Measurements from ENCODE around the gene CCR5. TPM values are rescaled to one million over a fixed set of nuclear protein-coding genes. Genes with fewer than 3 reads are reported as not detected.

The CCR5 gene
- polyA plus RNA-seq, 3 donors = 1.2 to 3.6 (median 3.1) TPM

- Mint-ChIP-seq H3K9me3 (no peaks in the 10 kb centered on the region), H3K4me3 (peak overlapping the region; percentile 60 to 84), H3K27ac (peak overlapping the region; percentile 90 to 96 (median 92)), H3K27me3 (ENCODE audit: low read depth in 3 of 3) (no peaks in the 10 kb centered on the region), H3K4me1 (peaks cover 89% of the 10 kb centered on the region), H3K36me3 (peaks cover 50 to 51% of the 10 kb centered on the region in 2 donors)
- no peak for TF ChIP-seq CTCF (IDR thresholded peaks at IDR 0.05)
- peak overlapping the region; percentile 2 for H3K9ac ChIP-seq (ENCODE audit: insufficient read depth, low read length, poor library complexity, severe bottlenecking)
- DNase-seq = peak in 2 of 3 donors; percentile 59 to 62
- H3K4me3 ChIP-seq (replicated peaks in 1 of 3; ENCODE audit: low read depth in 2 of 3, low read length in 3 of 3) = peak overlapping the region; percentile 5 to 92 (median 26)
- H4K20me1 ChIP-seq (ENCODE audit: insufficient read depth, low read length) = peaks cover 16% of the 10 kb centered on the region
- peak overlapping the region; percentile 96 for H3K4me2 ChIP-seq (replicated peaks; ENCODE audit: extremely low read depth, low read length, poor library complexity, severe bottlenecking)
- peak overlapping the region; percentile 40 to 88 for H3K27ac ChIP-seq (ENCODE audit: low read depth in 1 of 2, low read length in 2 of 2)
- H3K79me2 ChIP-seq (ENCODE audit: insufficient read depth, low read length) = peaks cover 66% of the 10 kb centered on the region
- H3K4me1 ChIP-seq (ENCODE audit: control insufficient read depth in 1 of 2, insufficient read depth in 2 of 2, low read length in 2 of 2) = peaks cover 69 to 85% of the 10 kb centered on the region in 2 donors
- intact Hi-C loops (cut with micrococcal nuclease) = loop anchor here (5.0 kb wide), 3 partner anchors 38 to 138 kb away; no protein-coding TSS in a partner anchor
- peaks cover 42 to 44% of the 10 kb centered on the region in 2 donors for H3K36me3 ChIP-seq (replicated peaks in 1 of 2; ENCODE audit: control insufficient read depth in 1 of 2, insufficient read depth in 2 of 2, low read length in 2 of 2)
- 23% methylated on average over 4 of the region's 11 CpGs for WGBS (ENCODE audit: insufficient coverage)
- no peak overlapping the region for H2AFZ ChIP-seq (ENCODE audit: insufficient read depth, low read depth, low read length, poor library complexity, severe bottlenecking)
- H3K9me3 ChIP-seq (replicated peaks in 1 of 2; ENCODE audit: control insufficient read depth in 1 of 2, insufficient read depth in 1 of 2, low read length in 2 of 2) = no peaks in the 10 kb centered on the region
- no peaks in the 10 kb centered on the region for H3K27me3 ChIP-seq (ENCODE audit: control insufficient read depth in 2 of 2, insufficient read depth in 2 of 2, low read length in 2 of 2)
Measured at GRCh38 chr3:46359733-46360493, 10.8 kb upstream of the CCR5 start.

GRCh38 chr3:46360907-46361306, 9.8 kb upstream of the CCR5 start:
- peak; percentile 28 to 46 (median 31) for DNase-seq
- Histone ChIP-seq H3K9ac (ENCODE audit: insufficient read depth, low read length, poor library complexity, severe bottlenecking) (no peak overlapping the region), H3K4me3 (replicated peaks in 1 of 3; ENCODE audit: low read depth in 2 of 3, low read length in 3 of 3) (peak overlapping the region in 1 of 3 experiments; percentile 92), H4K20me1 (ENCODE audit: insufficient read depth, low read length) (peaks cover 16% of the 10 kb centered on the region), H3K27ac (ENCODE audit: low read depth in 1 of 2, low read length in 2 of 2) (peak overlapping the region; percentile 82 to 88), H3K36me3 (replicated peaks in 1 of 2; ENCODE audit: control insufficient read depth in 1 of 2, insufficient read depth in 2 of 2, low read length in 2 of 2) (peaks cover 42 to 44% of the 10 kb centered on the region in 2 donors), H3K4me2 (replicated peaks; ENCODE audit: extremely low read depth, low read length, poor library complexity, severe bottlenecking) (peak overlapping the region; percentile 96), H3K27me3 (ENCODE audit: control insufficient read depth in 2 of 2, insufficient read depth in 2 of 2, low read length in 2 of 2) (no peaks in the 10 kb centered on the region), H3K79me2 (ENCODE audit: insufficient read depth, low read length) (peaks cover 57% of the 10 kb centered on the region), H3K9me3 (replicated peaks in 1 of 2; ENCODE audit: control insufficient read depth in 1 of 2, insufficient read depth in 1 of 2, low read length in 2 of 2) (no peaks in the 10 kb centered on the region), H3K4me1 (ENCODE audit: control insufficient read depth in 1 of 2, insufficient read depth in 2 of 2, low read length in 2 of 2) (peaks cover 79 to 85% of the 10 kb centered on the region in 2 donors), H2AFZ (ENCODE audit: insufficient read depth, low read depth, low read length, poor library complexity, severe bottlenecking) (no peak overlapping the region)
- Mint-ChIP-seq H3K27ac (peak overlapping the region; percentile 92 to 96 (median 94)), H3K27me3 (ENCODE audit: low read depth in 3 of 3) (no peaks in the 10 kb centered on the region), H3K36me3 (peaks cover 46 to 50% of the 10 kb centered on the region in 2 donors), H3K9me3 (peaks cover 0 to 4% (median 0%) of the 10 kb centered on the region in 7 donors), H3K4me1 (peaks cover 89% of the 10 kb centered on the region), H3K4me3 (no peak overlapping the region)
- intact Hi-C loops (cut with micrococcal nuclease) = loop anchor here (5.0 kb wide), 2 partner anchors 49 to 139 kb away; no protein-coding TSS in a partner anchor
- TF ChIP-seq CTCF (IDR thresholded peaks at IDR 0.05) = peak; percentile 13
- WGBS (ENCODE audit: insufficient coverage) = 20% methylated on average over 5 of the region's 6 CpGs

Measured in CD14-positive monocyte (primary cell).